Dendritic cell treated with granulocyte-macrophage colony-stimulating factor and Interleukin-4, amounts not matched to agents 40 ng/mL and 50 ng/mL, for 4 days (primary cell): ENCODE measurements around the gene IL18.

ENCODE experiments used
- H3K27ac Mint-ChIP-seq: one replicate; pipeline ENCODE4 v1.8.0; 2022; ENCODE audit warnings: mild to moderate bottlenecking, mixed read lengths
- H3K27me3 Mint-ChIP-seq: one replicate; pipeline ENCODE4 v1.8.0; 2022; ENCODE audit warnings: mild to moderate bottlenecking, mixed read lengths
- H3K36me3 Mint-ChIP-seq: one replicate; pipeline ENCODE4 v1.8.0; 2022; ENCODE audit warnings: low read depth, mixed read lengths
- H3K4me1 Mint-ChIP-seq: one replicate; pipeline ENCODE4 v1.8.0; 2022; ENCODE audit warnings: low read depth, mixed read lengths
- H3K4me3 Mint-ChIP-seq: one replicate; pipeline ENCODE4 v1.8.0; 2022; ENCODE audit warnings: mild to moderate bottlenecking, moderate library complexity, mixed read lengths
- H3K9me3 Mint-ChIP-seq: one replicate; pipeline ENCODE4 v1.8.0; 2022; ENCODE audit warnings: mixed read lengths
- intact Hi-C: fragments of 100-400 bp; cut with micrococcal nuclease; formaldehyde crosslinking; loops from one replicate; pipeline ENCODE4 v1.15.0; 2022

Gene IL18

DNA sequence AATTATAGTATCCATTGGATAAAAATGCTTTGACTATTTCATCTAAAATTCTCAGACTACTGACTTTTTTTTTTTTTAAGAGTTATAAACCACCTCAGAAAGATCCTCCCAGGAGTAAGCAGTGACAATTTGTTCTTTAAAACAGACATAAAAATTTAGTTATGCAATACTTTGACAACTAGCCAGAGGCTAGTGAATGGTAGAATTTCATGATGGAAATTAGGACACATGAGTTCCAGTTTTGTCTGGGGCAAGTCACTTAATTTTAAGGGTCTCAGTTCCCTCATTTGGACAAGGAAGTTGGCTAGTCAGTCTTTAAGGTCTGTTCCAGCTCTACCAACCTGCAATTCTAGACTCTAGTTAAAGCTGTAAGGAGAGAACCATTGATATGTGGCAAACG lies 2.9 kb downstream of the IL18 start:
- Mint-ChIP-seq H3K9me3 (no peaks in the 10 kb centered on the region), H3K4me1 (peaks cover 60% of the 10 kb centered on the region), H3K27me3 (no peaks in the 10 kb centered on the region), H3K27ac (peak overlapping the region; percentile 99), H3K4me3 (no peak overlapping the region), H3K36me3 (peaks cover 8% of the 10 kb centered on the region)
- intact Hi-C loops: no loop called here

DNA sequence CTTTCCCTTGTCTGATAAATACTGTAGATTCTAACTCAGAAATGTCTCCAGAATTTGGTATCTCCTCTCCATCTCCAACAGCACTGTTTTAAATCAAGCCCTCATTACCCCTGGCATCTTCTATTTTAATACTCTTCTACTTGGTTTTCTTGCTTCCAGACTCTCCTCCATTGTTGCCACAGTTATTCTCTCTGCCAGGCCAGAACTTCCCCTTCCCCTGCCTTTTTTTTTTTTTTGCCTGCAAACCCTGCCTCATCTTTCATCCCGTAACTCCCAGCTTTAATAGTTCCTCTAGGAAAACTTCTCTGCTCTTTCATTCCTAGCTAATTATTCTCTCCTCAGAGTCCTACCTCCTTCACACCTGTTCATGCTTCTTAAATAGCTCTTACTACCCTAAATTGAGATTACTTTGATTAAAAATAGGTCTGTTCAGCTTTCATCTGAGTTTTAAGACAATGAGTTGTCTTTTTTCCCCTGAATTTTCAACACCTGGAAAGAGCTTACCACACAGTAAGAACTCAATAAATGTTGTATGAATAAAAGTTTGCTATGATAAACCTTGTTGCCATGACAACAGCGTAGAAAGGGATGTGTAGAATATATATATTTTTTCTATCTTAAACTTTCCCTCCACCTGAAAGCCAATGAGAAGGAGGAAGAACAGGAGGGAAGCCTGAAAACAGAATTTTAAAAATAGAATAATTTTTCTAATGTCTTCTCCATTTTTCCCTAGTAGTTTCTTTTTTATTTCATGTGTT lies 3.6 kb downstream of the IL18 start:
- H3K36me3 Mint-ChIP-seq: peaks cover 8% of the 10 kb centered on the region
- no peaks in the 10 kb centered on the region for H3K9me3 Mint-ChIP-seq
- H3K27me3 Mint-ChIP-seq: no peaks in the 10 kb centered on the region
- peak overlapping the region; percentile 99 for H3K27ac Mint-ChIP-seq
- intact Hi-C loops: no loop called here
- H3K4me3 Mint-ChIP-seq: peak overlapping the region; percentile 71
- H3K4me1 Mint-ChIP-seq: peaks cover 60% of the 10 kb centered on the region

DNA sequence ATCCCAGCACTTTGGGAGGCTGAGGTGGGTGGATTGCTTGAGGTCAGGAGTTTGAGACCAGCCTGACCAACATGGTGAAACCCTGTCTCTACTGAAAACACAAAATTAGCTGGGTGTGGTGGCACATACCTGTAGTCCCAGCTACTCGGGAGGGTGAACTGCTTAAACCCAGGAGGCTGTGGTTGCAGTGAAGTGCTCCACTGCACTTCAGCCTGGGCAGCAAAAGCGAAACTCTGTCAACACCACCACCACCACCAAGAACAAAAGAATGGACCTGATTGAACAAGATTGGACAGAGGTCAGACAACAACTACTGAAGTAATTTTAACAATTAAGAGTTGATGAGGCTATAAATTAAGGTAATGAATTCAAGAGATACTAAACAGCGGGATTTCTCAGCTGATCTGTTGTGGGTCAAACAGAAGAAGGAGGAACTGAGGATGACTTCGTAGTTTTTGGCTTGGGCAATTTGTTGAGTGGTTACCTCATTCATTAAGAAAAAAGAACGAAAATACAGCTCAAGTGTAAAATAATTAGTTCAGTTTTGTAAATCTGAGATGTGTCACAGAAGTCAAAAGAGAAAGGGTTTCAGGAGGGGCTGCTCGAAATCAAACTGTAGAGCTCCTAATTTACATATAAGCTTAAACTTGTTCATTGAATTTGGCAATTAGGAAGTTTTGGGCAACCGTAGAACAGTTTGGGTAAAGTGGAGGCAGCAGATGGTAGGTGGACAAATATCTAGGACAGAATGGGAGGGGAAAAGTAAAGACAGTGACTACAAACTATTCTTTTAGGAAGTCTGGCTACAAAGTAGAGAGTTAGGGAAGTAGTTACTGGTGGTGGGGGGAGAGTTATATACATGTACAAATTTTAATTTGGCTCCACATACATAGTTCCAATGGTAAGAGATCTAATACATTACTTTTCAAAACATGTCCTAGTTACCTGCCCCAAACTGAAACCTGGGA lies 4.5 kb downstream of the IL18 start:
- intact Hi-C loops: loop anchor here (5.0 kb wide), 1 partner anchor 37 kb away; no protein-coding TSS in a partner anchor
- H3K9me3 Mint-ChIP-seq: no peaks in the 10 kb centered on the region
- H3K27ac Mint-ChIP-seq: peak overlapping the region; percentile 99
- peaks cover 55% of the 10 kb centered on the region for H3K4me1 Mint-ChIP-seq
- H3K36me3 Mint-ChIP-seq: peaks cover 8% of the 10 kb centered on the region
- no peaks in the 10 kb centered on the region for H3K27me3 Mint-ChIP-seq
- H3K4me3 Mint-ChIP-seq: peak overlapping the region; percentile 71

DNA sequence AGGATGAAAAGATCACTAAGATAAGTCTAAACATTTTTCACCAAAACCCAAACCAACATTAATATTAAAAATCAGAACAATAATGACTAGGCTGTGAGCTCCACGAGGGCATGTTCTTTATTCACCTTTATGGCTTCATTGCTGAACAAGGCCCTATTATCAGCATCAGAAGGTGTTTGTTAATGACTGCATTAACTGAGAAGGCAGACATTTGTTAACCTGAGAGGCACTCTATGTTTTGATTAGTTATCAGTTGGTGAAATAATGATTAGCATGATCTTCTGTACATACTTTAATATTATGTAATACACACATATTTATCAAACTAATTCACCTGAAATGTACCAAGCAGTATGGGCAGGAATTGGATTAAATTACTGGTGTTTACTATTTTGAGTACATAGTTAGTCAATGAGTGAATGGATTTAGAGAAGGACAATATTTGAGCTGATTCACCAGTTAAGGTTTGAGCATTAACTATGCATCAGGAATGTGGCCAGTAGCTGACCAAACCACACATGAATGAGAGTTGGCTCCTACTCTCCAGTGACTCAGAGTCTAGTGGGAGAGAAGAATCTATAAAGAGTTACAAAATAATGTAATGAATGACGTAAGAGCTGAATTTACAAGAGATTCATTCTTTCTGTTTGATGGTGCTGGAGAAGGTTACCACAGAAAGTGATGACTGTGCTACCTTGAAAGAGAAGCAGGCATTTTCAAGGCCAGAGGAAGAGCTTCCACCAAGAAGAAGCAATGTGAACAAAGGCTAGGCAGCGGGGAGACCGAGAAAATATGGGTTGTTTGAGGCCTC lies 6.7 kb downstream of the IL18 start:
- intact Hi-C loops: loop anchor here (5.0 kb wide), 1 partner anchor 35 kb away; no protein-coding TSS in a partner anchor
- H3K36me3 Mint-ChIP-seq: peaks cover 11% of the 10 kb centered on the region
- no peaks in the 10 kb centered on the region for H3K9me3 Mint-ChIP-seq
- no peak overlapping the region for H3K4me3 Mint-ChIP-seq
- no peak overlapping the region for H3K27ac Mint-ChIP-seq
- no peaks in the 10 kb centered on the region for H3K27me3 Mint-ChIP-seq
- H3K4me1 Mint-ChIP-seq: peaks cover 41% of the 10 kb centered on the region

GRCh38 chr11:112156153-112156955 lies 7.5 kb downstream of the IL18 start:
- peaks cover 32% of the 10 kb centered on the region for H3K4me1 Mint-ChIP-seq
- H3K27ac Mint-ChIP-seq: no peak overlapping the region
- no peak overlapping the region for H3K4me3 Mint-ChIP-seq
- peaks cover 7% of the 10 kb centered on the region for H3K36me3 Mint-ChIP-seq
- no peaks in the 10 kb centered on the region for H3K27me3 Mint-ChIP-seq
- intact Hi-C loops: loop anchor here (5.0 kb wide), 1 partner anchor 34 kb away; no protein-coding TSS in a partner anchor
- H3K9me3 Mint-ChIP-seq: no peaks in the 10 kb centered on the region

DNA sequence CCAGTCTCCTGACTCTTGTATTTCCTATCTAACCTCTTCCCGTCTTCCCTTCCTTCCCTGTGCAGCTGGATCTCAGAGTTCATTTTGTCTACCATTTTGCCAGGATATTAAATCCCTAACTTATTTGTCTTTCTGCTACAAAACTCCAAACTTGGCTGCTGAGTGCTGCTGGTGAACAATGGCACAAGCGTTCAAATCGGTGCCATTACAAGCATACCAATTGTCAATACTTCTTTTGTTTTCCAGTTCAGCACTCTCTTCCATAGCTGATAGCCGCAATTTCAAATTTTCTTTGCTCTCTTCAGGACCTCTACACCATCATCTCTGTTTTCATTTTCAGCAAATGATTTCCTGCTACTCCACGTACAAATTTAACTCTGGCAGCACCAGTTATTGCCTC lies 13.4 kb downstream of the IL18 start:
- H3K4me3 Mint-ChIP-seq: no peak overlapping the region
- intact Hi-C loops: no loop called here

GRCh38 chr11:112143597-112143996 lies 20.3 kb downstream of the IL18 start:
- H3K36me3 Mint-ChIP-seq: peaks cover 26% of the 10 kb centered on the region
- no peak overlapping the region for H3K4me3 Mint-ChIP-seq
- intact Hi-C loops: no loop called here
- H3K4me1 Mint-ChIP-seq: peaks cover 7% of the 10 kb centered on the region
- no peaks in the 10 kb centered on the region for H3K9me3 Mint-ChIP-seq
- H3K27ac Mint-ChIP-seq: no peak overlapping the region
- no peaks in the 10 kb centered on the region for H3K27me3 Mint-ChIP-seq

More for the DNA sequence above, 13.4 kb downstream of the IL18 start:
- no peaks in the 10 kb centered on the region for H3K27me3 Mint-ChIP-seq
- H3K4me1 Mint-ChIP-seq: no peaks in the 10 kb centered on the region
- no peak overlapping the region for H3K27ac Mint-ChIP-seq
- no peaks in the 10 kb centered on the region for H3K9me3 Mint-ChIP-seq
- peaks cover 16% of the 10 kb centered on the region for H3K36me3 Mint-ChIP-seq

- H3K9me3 Mint-ChIP-seq: no peaks in the 10 kb centered on the region
- peaks cover 19% of the 10 kb centered on the region for H3K4me1 Mint-ChIP-seq
- intact Hi-C loops: no loop called here
- H3K36me3 Mint-ChIP-seq: no peaks in the 10 kb centered on the region
- no peak overlapping the region for H3K4me3 Mint-ChIP-seq
- H3K27me3 Mint-ChIP-seq: no peaks in the 10 kb centered on the region
- H3K27ac Mint-ChIP-seq: no peak overlapping the region
Measured at GRCh38 chr11:112134473-112134872, 29.4 kb downstream of the IL18 start.

DNA sequence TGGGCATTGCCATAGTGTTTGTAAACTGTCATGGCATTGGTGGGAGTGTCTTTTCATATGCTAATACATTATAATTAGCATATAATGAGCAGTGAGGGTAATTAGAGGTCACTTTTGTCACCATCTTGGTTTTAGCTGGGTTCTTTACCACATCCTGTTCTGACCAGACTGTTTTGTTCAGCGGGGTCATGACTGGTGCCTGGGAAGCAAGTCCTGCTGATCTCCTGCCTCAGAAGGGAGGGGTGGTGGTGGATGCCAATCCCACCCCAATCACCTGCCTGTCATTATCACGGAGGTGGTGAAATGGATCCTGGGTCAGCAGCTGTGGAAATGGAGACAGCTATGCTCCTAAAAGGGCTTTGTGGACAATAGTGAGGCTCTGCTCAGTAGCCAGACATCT lies 31.2 kb downstream of the IL18 start:
- Mint-ChIP-seq H3K4me3 (no peak overlapping the region), H3K27me3 (no peaks in the 10 kb centered on the region), H3K27ac (no peak overlapping the region), H3K9me3 (no peaks in the 10 kb centered on the region), H3K36me3 (no peaks in the 10 kb centered on the region), H3K4me1 (peaks cover 34% of the 10 kb centered on the region)
- intact Hi-C loops: no loop called here

- Mint-ChIP-seq H3K4me1 (peaks cover 34% of the 10 kb centered on the region), H3K27me3 (no peaks in the 10 kb centered on the region), H3K36me3 (no peaks in the 10 kb centered on the region), H3K9me3 (no peaks in the 10 kb centered on the region), H3K27ac (peak overlapping the region; percentile 77), H3K4me3 (no peak overlapping the region)
- intact Hi-C loops: no loop called here
Measured at GRCh38 chr11:112129656-112130055, 34.2 kb downstream of the IL18 start.

- Mint-ChIP-seq H3K27me3 (no peaks in the 10 kb centered on the region), H3K36me3 (no peaks in the 10 kb centered on the region), H3K4me3 (no peak overlapping the region), H3K9me3 (no peaks in the 10 kb centered on the region), H3K4me1 (peaks cover 29% of the 10 kb centered on the region), H3K27ac (peak overlapping the region; percentile 61)
- intact Hi-C loops: no loop called here
Measured at GRCh38 chr11:112128483-112129121, 35.3 kb downstream of the IL18 start.

DNA sequence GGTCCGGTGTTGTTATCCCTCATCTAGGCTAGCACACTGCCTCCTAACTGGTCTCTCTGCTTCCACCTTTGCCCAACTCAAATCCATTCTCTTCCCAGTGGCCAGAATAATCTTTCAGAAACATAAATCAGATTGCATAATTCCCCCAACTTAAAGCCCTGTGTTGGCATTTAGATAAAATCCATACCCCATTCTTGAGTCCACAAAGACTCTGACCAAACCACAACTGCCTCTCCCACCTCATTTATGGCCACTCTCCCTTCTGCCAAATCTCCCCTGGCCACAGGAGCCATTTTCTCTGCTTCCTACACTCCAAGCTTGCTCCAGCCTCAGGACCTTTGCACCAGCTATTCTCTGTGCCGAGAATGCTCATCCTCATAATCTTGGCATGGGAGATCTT lies 36.8 kb downstream of the IL18 start:
- Mint-ChIP-seq H3K27ac (no peak overlapping the region), H3K36me3 (no peaks in the 10 kb centered on the region), H3K4me1 (peaks cover 24% of the 10 kb centered on the region), H3K4me3 (no peak overlapping the region), H3K9me3 (no peaks in the 10 kb centered on the region), H3K27me3 (no peaks in the 10 kb centered on the region)
- intact Hi-C loops: no loop called here
